Eye (tissue), 1 donor: Measurements from ENCODE around the gene NXNL1.

ENCODE experiments used
- DNase-seq: peaks from one replicate; pipeline ENCODE4 v3.0.0-alpha.2; 2015

The NXNL1 gene

GRCh38 chr19:17455308-17456123 is 5.2 kb downstream of the NXNL1 start:
- DNase-seq: no peak

GRCh38 chr19:17454576-17455071 is 6.1 kb downstream of the NXNL1 start:
- no peak for DNase-seq

GRCh38 chr19:17451820-17452219 is 8.9 kb downstream of the NXNL1 start:
- DNase-seq: no peak

DNA sequence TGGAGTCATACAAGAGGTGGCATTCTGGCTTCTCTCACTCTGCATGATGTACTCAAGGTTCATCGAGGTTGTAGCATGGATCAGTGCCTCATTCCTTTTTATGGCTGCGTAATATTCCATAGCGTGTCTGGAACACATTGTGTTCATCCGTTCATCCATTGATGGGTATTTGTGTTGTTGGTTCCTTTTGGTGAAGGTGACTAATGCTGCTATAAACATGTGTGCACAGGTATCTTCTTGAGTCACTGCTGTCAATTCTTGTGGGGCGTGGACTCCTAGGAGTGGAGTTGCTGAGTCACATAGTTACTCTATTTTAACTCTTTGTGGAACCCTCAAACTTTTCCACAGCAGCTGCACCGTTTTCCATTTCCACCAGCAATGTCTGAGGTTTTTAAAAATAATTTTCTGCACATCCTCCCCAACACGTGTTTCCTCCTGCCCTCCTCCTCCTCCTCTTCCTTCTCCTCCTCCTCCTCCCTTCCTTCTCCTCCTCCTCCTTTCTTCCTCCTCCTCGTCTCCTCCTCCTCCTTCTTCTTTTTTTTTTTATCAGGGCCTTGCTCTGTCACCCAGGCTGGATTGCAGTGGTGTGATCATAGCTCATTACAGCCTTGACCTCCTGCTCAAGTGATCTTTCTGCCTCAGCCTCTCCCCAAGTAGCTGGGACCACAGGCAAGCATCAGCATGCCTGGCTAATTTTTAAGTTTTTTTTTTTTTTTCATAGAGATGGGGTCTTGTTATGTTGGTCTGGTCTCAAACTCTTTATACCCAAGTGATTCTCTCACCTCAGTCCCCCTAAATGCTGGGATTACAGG is 10.3 kb downstream of the NXNL1 start:
- no peak for DNase-seq

GRCh38 chr19:17448131-17448967 is 12.4 kb downstream of the NXNL1 start, which contains the start of gene TMEM221:
TMEM221 (minus strand) TSS chr19:17448668; CDS start chr19:17448462, 206 bp downstream.
- peak; percentile 66 for DNase-seq

GRCh38 chr19:17447704-17448130 is 13.0 kb downstream of the NXNL1 start:
- DNase-seq: no peak

GRCh38 chr19:17445526-17446165 is 15.1 kb downstream of the NXNL1 start:
- no peak for DNase-seq

GRCh38 chr19:17441241-17442021 is 19.3 kb downstream of the NXNL1 start:
- peak; percentile 64 for DNase-seq

- DNase-seq: no peak
Measured at GRCh38 chr19:17436874-17437267, 23.9 kb downstream of the NXNL1 start.

- DNase-seq: no peak
Measured at GRCh38 chr19:17436094-17436873, 24.4 kb downstream of the NXNL1 start.

GRCh38 chr19:17435218-17435617 is 25.5 kb downstream of the NXNL1 start:
- DNase-seq: no peak

DNA sequence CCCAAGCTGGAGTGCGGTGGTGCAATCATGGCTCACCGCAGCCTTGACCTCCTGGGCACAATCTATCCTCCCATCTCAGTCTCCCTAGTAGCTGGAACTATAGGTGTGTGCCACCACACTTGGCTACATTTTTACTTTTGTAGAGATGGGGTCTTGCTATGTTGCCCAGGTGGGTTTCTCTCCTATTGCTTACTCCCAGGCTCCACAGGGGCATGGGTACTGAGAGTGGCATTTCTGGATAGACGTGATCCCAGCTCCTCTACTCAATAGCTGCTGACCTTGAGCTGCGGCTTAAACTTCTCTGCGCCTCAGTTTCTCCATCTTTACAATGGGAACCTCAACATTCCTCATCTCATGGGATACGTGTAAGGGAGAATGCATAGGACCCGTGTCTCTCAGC is 29.3 kb downstream of the NXNL1 start:
- DNase-seq: no peak

DNA sequence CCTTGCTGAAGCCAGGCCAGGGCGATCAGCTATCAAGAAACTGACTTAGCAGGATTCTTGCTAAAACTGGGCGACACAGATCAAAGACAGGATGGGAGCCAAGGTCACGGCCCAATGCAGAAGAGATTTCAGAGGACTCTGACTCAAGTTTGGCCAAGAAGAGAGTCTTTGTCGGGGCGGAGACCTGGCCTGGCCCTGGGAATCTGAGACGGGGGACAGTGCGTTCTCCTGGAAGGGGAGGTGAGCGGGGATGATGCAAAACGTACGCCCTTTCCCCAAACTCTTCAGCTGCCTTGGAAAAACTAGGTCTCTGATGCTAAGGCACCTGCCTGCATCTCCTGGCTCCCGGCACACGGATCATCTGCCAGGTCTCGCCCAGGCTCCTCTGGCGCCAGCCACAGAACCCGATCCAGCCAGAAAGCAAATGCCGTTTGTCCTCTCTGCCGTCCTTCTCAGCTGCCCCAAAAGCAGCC is 31.0 kb downstream of the NXNL1 start:
- no peak for DNase-seq

DNA sequence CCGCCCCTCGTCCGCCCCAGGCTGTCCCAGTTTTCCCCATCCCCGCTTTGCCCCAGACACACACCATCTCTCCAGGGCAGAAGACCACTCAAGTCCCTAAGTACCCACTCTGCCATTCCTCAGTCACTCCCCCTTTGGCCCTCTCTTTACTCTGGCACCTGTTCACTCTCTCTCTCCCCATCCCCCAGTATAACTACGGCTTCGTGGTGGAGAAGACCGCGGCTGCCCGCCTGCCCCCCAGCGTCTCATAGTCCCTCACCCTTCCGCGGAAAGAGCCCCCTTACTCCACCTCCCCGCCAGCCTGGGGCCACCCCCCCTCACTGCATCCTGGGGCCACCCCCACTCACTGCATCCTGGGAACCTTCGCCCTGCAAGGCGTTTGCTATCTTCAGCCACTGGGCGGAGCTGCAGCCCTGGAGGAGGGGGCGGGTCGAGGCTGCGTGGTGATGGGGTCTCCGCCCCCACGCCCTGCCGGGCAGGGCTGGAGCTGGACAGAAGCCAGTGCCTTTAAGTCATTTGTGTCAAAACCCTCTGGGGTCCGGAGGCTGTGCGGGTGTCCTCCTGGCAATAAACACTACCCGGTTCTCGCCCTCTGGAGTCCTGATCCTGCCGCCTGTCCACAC is 35.9 kb downstream of the NXNL1 start:
- peak; percentile 84 for DNase-seq

DNA sequence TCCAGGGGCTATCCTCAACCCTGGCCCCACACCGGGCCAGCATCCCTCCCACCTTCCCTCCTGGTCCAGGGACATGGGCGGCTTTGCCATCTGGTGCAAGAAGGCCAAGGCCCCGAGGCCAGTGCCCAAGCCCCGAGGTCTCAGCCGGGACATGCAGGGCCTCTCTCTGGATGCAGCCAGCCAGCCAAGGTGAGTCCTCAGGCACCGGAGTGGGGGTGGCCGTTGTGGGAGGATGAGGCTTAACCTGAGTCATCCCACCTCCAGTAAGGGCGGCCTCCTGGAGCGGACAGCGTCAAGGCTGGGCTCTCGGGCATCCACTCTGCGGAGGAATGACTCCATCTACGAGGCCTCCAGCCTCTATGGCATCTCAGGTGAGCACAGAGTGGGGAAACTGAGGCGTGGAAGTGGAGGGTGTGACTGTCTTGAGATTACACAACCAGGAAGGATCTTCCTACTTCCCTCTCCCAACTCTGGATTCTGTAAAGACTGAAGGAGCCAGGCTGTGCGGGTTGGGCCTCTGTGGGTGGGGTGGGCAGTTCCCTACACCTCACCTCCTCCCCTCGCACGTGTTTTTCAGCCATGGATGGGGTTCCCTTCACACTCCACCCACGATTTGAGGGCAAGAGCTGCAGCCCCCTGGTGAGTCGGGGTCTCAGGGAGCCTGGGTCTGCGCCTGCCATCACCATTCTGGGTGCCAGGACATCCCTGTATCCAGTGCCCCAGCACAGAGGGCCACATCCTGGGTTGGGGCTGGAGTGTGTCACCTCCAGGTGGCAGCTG is 37.1 kb downstream of the NXNL1 start:
- DNase-seq: no peak

DNA sequence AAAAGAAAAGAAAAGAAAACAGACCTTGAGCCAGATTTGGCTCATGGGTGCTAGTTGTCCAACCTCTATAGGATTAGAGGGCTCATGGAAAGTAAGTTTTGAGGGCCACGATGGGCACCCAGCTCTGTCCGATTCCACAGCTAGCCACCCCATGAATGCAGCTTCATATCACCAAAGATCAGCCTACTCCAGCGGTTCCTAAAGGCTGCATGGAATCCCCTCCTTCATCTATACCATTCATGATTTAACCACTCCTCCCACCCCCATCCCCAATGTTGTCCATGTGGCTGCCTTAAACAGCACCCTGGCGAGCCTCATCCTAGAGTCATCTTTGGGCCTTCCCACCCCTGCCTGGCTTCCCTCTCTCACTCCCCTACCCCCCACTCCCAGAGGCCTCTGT is 38.8 kb downstream of the NXNL1 start:
- DNase-seq: no peak

- DNase-seq: no peak
Measured at GRCh38 chr19:17420475-17420924, 40.2 kb downstream of the NXNL1 start.

DNA sequence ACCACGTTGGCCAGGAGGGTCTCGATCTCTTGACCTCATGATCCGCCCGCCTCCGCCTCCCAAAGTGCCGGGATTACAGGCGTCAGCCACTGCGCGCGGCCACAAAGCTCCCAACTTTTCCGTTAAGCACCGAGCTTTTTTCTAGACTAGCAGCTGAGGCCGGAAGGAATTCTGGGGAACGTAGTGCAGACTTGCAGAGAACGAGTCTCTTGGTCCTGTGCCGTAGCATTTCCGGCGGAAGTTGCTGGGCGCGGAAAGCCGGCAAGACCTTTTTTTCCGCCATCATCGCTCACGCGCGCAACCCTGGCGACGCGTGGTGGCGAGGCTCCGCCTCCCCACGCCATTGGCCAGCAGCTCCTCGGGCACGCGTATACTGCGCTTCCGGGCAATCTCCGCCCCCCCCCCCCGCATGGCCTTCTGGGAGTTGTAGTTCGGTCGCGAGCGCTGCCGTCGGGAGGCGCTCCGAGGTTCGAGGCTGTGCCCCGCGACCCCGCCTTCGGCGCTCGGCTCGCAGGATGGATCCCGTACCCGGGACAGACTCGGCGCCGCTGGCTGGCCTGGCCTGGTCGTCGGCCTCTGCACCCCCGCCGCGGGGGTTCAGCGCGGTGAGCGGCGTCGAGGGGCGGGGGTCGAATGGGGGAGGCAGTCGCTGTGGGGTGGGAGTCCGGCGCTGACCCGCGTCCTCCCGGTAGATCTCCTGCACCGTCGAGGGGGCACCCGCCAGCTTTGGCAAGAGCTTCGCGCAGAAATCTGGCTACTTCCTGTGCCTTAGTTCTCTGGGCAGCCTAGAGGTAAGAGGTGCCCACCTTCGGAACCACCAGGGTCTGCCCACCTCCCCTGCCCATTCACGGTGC is 40.9 kb downstream of the NXNL1 start, which contains the start of gene MVB12A:
MVB12A (plus strand) TSS at position 427 of the 854 bp plus-strand sequence; CDS start at position 516, 89 bp downstream.
- DNase-seq: peak; percentile 99
